Measurements from ENCODE around the gene APC. TPM values are rescaled to one million over a fixed set of nuclear protein-coding genes. Genes with fewer than 3 reads are reported as not detected.

Gene APC
- total and polyA plus RNA-seq, 4 donors, result 4.8 to 36.2 (median 24.4) TPM

DNA sequence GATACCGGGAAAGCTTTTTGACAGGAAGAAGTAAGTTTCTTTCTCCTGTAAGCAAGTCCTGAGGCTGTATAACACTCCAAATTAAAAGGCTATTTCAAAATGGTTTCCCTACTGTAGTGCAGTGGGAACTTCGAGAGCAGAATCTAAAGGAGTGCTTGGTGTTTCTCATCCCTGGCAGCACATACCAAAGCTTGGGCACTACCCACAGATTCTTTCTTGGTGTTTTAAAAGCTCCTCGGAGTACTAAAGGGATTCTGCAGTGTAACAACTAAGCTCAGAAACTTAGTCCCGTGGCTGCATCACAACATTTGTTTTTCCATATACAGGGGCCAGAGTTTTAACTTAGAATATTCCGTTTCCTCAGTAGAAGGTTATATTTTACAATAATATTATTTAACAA is 5.6 kb upstream of the APC start:
- Histone ChIP-seq H3K9me3 (ENCODE audit: control insufficient read depth in 4 of 4, low read length in 3 of 4) (no peaks in the 10 kb centered on the region), H3K27me3 (ENCODE audit: control insufficient read depth in 4 of 4, insufficient read depth in 4 of 4, low read length in 3 of 4) (no peaks in the 10 kb centered on the region), H3K36me3 (ENCODE audit: control insufficient read depth in 4 of 4, insufficient read depth in 3 of 4, low read depth in 1 of 4, low read length in 3 of 4) (no peaks in the 10 kb centered on the region), H3K4me3 (ENCODE audit: low read depth in 1 of 3, low read length in 3 of 3) (no peak overlapping the region), H3K27ac (ENCODE audit: low read depth in 1 of 2, low read length in 2 of 2) (no peak overlapping the region), H3K4me1 (ENCODE audit: control insufficient read depth in 4 of 4, insufficient read depth in 4 of 4, low read length in 3 of 4) (peaks cover 0 to 3% (median 0%) of the 10 kb centered on the region in 4 donors), H3K9ac (ENCODE audit: low read depth in 1 of 2, low read length in 2 of 2) (no peak overlapping the region)
- no peak for TF ChIP-seq JUND (IDR thresholded peaks at IDR 0.05)
- no peak for TF ChIP-seq YY1 (IDR thresholded peaks at IDR 0.05)
- TF ChIP-seq GABPA (IDR thresholded peaks at IDR 0.05 in 1 of 2, conservative IDR thresholded peaks at IDR 0.05 in 1 of 2), result no peak
- TF ChIP-seq, protein P1, sequence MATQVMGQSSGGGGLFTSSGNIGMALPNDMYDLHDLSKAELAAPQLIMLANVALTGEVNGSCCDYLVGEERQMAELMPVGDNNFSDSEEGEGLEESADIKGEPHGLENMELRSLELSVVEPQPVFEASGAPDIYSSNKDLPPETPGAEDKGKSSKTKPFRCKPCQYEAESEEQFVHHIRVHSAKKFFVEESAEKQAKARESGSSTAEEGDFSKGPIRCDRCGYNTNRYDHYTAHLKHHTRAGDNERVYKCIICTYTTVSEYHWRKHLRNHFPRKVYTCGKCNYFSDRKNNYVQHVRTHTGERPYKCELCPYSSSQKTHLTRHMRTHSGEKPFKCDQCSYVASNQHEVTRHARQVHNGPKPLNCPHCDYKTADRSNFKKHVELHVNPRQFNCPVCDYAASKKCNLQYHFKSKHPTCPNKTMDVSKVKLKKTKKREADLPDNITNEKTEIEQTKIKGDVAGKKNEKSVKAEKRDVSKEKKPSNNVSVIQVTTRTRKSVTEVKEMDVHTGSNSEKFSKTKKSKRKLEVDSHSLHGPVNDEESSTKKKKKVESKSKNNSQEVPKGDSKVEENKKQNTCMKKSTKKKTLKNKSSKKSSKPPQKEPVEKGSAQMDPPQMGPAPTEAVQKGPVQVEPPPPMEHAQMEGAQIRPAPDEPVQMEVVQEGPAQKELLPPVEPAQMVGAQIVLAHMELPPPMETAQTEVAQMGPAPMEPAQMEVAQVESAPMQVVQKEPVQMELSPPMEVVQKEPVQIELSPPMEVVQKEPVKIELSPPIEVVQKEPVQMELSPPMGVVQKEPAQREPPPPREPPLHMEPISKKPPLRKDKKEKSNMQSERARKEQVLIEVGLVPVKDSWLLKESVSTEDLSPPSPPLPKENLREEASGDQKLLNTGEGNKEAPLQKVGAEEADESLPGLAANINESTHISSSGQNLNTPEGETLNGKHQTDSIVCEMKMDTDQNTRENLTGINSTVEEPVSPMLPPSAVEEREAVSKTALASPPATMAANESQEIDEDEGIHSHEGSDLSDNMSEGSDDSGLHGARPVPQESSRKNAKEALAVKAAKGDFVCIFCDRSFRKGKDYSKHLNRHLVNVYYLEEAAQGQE (IDR thresholded peaks at IDR 0.05), result no peak
- TF ChIP-seq FOXA1 (IDR thresholded peaks at IDR 0.05), result no peak
- no peak for TF ChIP-seq NR2F2 (IDR thresholded peaks at IDR 0.05)
- TF ChIP-seq HNF4G (IDR thresholded peaks at IDR 0.05), result no peak
- 93% methylated on average over 5 of the region's 5 CpGs for WGBS
- DNase-seq (ENCODE audit: low spot score), result no peak

GRCh38 chr5:112733586-112733985 is 4.1 kb upstream of the APC start:
- WGBS, result 94% methylated on average over 1 of the region's 1 CpG
- Histone ChIP-seq H3K27ac (ENCODE audit: low read depth in 1 of 2, low read length in 2 of 2) (no peak overlapping the region), H3K9me3 (ENCODE audit: control insufficient read depth in 4 of 4, low read length in 3 of 4) (no peaks in the 10 kb centered on the region), H3K4me1 (ENCODE audit: control insufficient read depth in 4 of 4, insufficient read depth in 4 of 4, low read length in 3 of 4) (peaks cover 0 to 13% (median 0%) of the 10 kb centered on the region in 4 donors), H3K9ac (ENCODE audit: low read depth in 1 of 2, low read length in 2 of 2) (no peak overlapping the region), H3K27me3 (ENCODE audit: control insufficient read depth in 4 of 4, insufficient read depth in 4 of 4, low read length in 3 of 4) (no peaks in the 10 kb centered on the region), H3K4me3 (ENCODE audit: low read depth in 1 of 3, low read length in 3 of 3) (no peak overlapping the region), H3K36me3 (ENCODE audit: control insufficient read depth in 4 of 4, insufficient read depth in 3 of 4, low read depth in 1 of 4, low read length in 3 of 4) (no peaks in the 10 kb centered on the region)
- TF ChIP-seq, protein P1 (IDR thresholded peaks at IDR 0.05), result no peak
- no peak for TF ChIP-seq TAF1 (conservative IDR thresholded peaks at IDR 0.05)
- TF ChIP-seq, protein P2, sequence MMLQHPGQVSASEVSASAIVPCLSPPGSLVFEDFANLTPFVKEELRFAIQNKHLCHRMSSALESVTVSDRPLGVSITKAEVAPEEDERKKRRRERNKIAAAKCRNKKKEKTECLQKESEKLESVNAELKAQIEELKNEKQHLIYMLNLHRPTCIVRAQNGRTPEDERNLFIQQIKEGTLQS (IDR thresholded peaks at IDR 0.05), result no peak
- no peak for TF ChIP-seq RAD21 (IDR thresholded peaks at IDR 0.05)
- no peak for TF ChIP-seq YY1 (IDR thresholded peaks at IDR 0.05)
- no peak for TF ChIP-seq FOXA1 (IDR thresholded peaks at IDR 0.05)
- TF ChIP-seq, protein P3, sequence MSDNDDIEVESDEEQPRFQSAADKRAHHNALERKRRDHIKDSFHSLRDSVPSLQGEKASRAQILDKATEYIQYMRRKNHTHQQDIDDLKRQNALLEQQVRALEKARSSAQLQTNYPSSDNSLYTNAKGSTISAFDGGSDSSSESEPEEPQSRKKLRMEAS (IDR thresholded peaks at IDR 0.05), result no peak
- TF ChIP-seq NR2F2 (IDR thresholded peaks at IDR 0.05), result no peak
- no peak for TF ChIP-seq SP1 (IDR thresholded peaks at IDR 0.05)
- TF ChIP-seq HNF4A (conservative IDR thresholded peaks at IDR 0.05), result no peak
- TF ChIP-seq RXRA (IDR thresholded peaks at IDR 0.05), result no peak
- TF ChIP-seq FOXA2 (IDR thresholded peaks at IDR 0.05), result no peak
- no peak for TF ChIP-seq GABPA (IDR thresholded peaks at IDR 0.05 in 1 of 2, conservative IDR thresholded peaks at IDR 0.05 in 1 of 2)
- TF ChIP-seq ZBTB33 (IDR thresholded peaks at IDR 0.05), result no peak
- no peak for DNase-seq (ENCODE audit: low spot score)

Data from liver (tissue), 9 donors.